IPS-15b (cell line): ENCODE measurements around the gene NFX1.
A peak's percentile ranks its signal among the peaks of the same experiment; 100 is the strongest.

Source experiments
- H3K27me3 ChIP-seq: one replicate; pipeline ENCODE4 v1.6.1; 2013; ENCODE audit warnings: low read length; ENCODE audit not compliant: control insufficient read depth, insufficient read depth
- H3K36me3 ChIP-seq: one replicate; pipeline ENCODE4 v1.6.1; 2013; ENCODE audit warnings: low read length; ENCODE audit not compliant: control insufficient read depth, insufficient read depth
- H3K4me1 ChIP-seq: one replicate; pipeline ENCODE4 v1.6.1; 2013; ENCODE audit warnings: mild to moderate bottlenecking, low read length; ENCODE audit not compliant: control insufficient read depth, insufficient read depth
- H3K4me3 ChIP-seq: one replicate; pipeline ENCODE4 v1.5.1; 2013; ENCODE audit warnings: low read depth, low read length
- H3K9ac ChIP-seq: one replicate; pipeline ENCODE4 v1.6.1; 2013; ENCODE audit warnings: low read depth, mild to moderate bottlenecking, low read length
- H3K9me3 ChIP-seq: one replicate; pipeline ENCODE4 v1.6.1; 2013; ENCODE audit warnings: mild to moderate bottlenecking, low read length; ENCODE audit not compliant: control insufficient read depth, insufficient read depth

NFX1 gene

GRCh38 chr9:33272061-33272460 is 18.3 kb upstream of the NFX1 start:
- no peaks in the 10 kb centered on the region for H3K4me1 ChIP-seq
- no peaks in the 10 kb centered on the region for H3K27me3 ChIP-seq
- no peaks in the 10 kb centered on the region for H3K9me3 ChIP-seq
- H3K4me3 ChIP-seq = no peak overlapping the region
- H3K9ac ChIP-seq = no peak overlapping the region
- H3K36me3 ChIP-seq = peaks cover 13% of the 10 kb centered on the region

GRCh38 chr9:33273266-33273971 is 16.9 kb upstream of the NFX1 start:
- H3K4me3 ChIP-seq = no peak overlapping the region
- H3K9ac ChIP-seq = no peak overlapping the region
- peaks cover 13% of the 10 kb centered on the region for H3K36me3 ChIP-seq
- no peaks in the 10 kb centered on the region for H3K4me1 ChIP-seq
- H3K27me3 ChIP-seq = no peaks in the 10 kb centered on the region
- no peaks in the 10 kb centered on the region for H3K9me3 ChIP-seq

GRCh38 chr9:33273972-33274328 is 16.4 kb upstream of the NFX1 start:
- Histone ChIP-seq H3K9ac (no peak overlapping the region), H3K4me3 (no peak overlapping the region), H3K4me1 (no peaks in the 10 kb centered on the region), H3K9me3 (no peaks in the 10 kb centered on the region), H3K36me3 (peaks cover 13% of the 10 kb centered on the region), H3K27me3 (no peaks in the 10 kb centered on the region)

- no peak overlapping the region for H3K4me3 ChIP-seq
- H3K27me3 ChIP-seq = no peaks in the 10 kb centered on the region
- no peaks in the 10 kb centered on the region for H3K9me3 ChIP-seq
- H3K4me1 ChIP-seq = no peaks in the 10 kb centered on the region
- H3K9ac ChIP-seq = no peak overlapping the region
- H3K36me3 ChIP-seq = peaks cover 10% of the 10 kb centered on the region
Measured at GRCh38 chr9:33277484-33277883, 12.8 kb upstream of the NFX1 start.

- Histone ChIP-seq H3K9ac (no peak overlapping the region), H3K4me1 (no peaks in the 10 kb centered on the region), H3K36me3 (no peaks in the 10 kb centered on the region), H3K9me3 (no peaks in the 10 kb centered on the region), H3K4me3 (no peak overlapping the region), H3K27me3 (no peaks in the 10 kb centered on the region)
Measured at GRCh38 chr9:33285502-33285901, 4.8 kb upstream of the NFX1 start.

GRCh38 chr9:33287087-33287490 is 3.2 kb upstream of the NFX1 start:
- no peak overlapping the region for H3K4me3 ChIP-seq
- H3K36me3 ChIP-seq = no peaks in the 10 kb centered on the region
- H3K4me1 ChIP-seq = no peaks in the 10 kb centered on the region
- H3K9ac ChIP-seq = no peak overlapping the region
- no peaks in the 10 kb centered on the region for H3K9me3 ChIP-seq
- no peaks in the 10 kb centered on the region for H3K27me3 ChIP-seq

GRCh38 chr9:33288235-33288634 is 2.1 kb upstream of the NFX1 start:
- no peak overlapping the region for H3K9ac ChIP-seq
- H3K4me1 ChIP-seq = no peaks in the 10 kb centered on the region
- H3K36me3 ChIP-seq = no peaks in the 10 kb centered on the region
- H3K4me3 ChIP-seq = no peak overlapping the region
- no peaks in the 10 kb centered on the region for H3K9me3 ChIP-seq
- H3K27me3 ChIP-seq = no peaks in the 10 kb centered on the region

GRCh38 chr9:33288828-33289483 is 1.4 kb upstream of the NFX1 start:
- Histone ChIP-seq H3K27me3 (no peaks in the 10 kb centered on the region), H3K36me3 (no peaks in the 10 kb centered on the region), H3K4me1 (no peaks in the 10 kb centered on the region), H3K9me3 (no peaks in the 10 kb centered on the region), H3K9ac (no peak overlapping the region), H3K4me3 (peak overlapping the region; percentile 100)

- no peaks in the 10 kb centered on the region for H3K27me3 ChIP-seq
- H3K4me1 ChIP-seq = no peaks in the 10 kb centered on the region
- H3K4me3 ChIP-seq = peak overlapping the region; percentile 100
- no peaks in the 10 kb centered on the region for H3K36me3 ChIP-seq
- H3K9ac ChIP-seq = peak overlapping the region; percentile 60
- no peaks in the 10 kb centered on the region for H3K9me3 ChIP-seq
Measured at GRCh38 chr9:33289496-33289895, 820 bp upstream of the NFX1 start.

GRCh38 chr9:33289936-33290246 is 425 bp upstream of the NFX1 start:
- peak overlapping the region; percentile 98 for H3K9ac ChIP-seq
- no peaks in the 10 kb centered on the region for H3K4me1 ChIP-seq
- H3K4me3 ChIP-seq = peak overlapping the region; percentile 100
- H3K27me3 ChIP-seq = no peaks in the 10 kb centered on the region
- no peaks in the 10 kb centered on the region for H3K9me3 ChIP-seq
- no peaks in the 10 kb centered on the region for H3K36me3 ChIP-seq

GRCh38 chr9:33291031-33291397 is 698 bp downstream of the NFX1 start:
- Histone ChIP-seq H3K4me3 (peak overlapping the region; percentile 100), H3K27me3 (no peaks in the 10 kb centered on the region), H3K36me3 (peaks cover 5% of the 10 kb centered on the region), H3K4me1 (no peaks in the 10 kb centered on the region), H3K9me3 (no peaks in the 10 kb centered on the region), H3K9ac (peak overlapping the region; percentile 95)

- Histone ChIP-seq H3K4me3 (no peak overlapping the region), H3K4me1 (no peaks in the 10 kb centered on the region), H3K36me3 (peaks cover 10% of the 10 kb centered on the region), H3K27me3 (no peaks in the 10 kb centered on the region), H3K9me3 (no peaks in the 10 kb centered on the region), H3K9ac (no peak overlapping the region)
Measured at GRCh38 chr9:33291901-33292300, 1.6 kb downstream of the NFX1 start.
